ENCODE measurements around the gene C3orf49.

DNA sequence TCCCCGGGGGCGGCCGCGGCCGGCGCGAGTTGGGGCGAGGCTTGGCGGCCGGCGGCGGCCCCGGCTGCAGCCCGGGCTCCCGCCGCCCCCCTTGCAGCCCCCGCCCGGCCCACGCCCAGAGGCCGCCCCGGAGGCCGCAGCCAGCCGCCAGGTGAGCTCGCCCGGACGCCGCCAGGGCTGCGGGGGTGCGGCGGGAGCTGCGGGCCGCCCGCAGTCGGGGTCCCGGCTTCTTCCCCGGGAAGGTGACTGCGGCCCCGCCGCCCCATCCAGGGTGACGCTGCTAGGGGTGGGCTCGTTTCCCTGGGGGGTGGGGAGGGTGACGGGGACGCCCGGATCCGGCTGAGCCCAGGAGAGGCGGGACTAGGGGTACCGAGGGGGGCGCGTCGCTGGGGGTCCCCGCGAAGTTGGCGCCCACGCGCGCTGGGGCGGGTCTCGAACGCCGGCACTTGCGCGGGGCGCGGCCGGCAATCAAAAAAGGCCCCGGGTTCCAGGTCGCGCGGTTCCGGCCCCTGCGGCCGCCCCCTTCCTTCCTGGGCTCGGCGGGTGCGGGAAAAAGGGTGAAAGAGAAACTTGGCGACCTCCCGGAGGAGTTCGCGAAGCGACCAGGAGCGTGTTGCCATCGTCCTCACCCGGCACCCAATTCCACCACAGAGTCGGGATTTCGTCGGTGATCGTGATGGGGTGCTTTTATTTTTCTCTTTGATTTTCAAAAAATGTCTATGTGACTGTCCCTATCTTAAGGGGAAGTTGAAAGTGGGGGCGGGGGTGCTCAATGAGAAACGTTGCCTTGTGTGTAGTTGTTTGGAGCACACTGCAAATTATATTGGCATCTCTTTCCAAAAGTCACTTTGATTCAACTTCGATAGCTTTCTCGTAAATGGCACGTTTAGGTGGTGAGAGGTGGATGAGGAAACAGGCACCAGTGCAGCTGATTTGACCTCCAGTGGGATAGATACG is 45.2 kb downstream of the C3orf49 start:
- TF ChIP-seq, protein P1, sequence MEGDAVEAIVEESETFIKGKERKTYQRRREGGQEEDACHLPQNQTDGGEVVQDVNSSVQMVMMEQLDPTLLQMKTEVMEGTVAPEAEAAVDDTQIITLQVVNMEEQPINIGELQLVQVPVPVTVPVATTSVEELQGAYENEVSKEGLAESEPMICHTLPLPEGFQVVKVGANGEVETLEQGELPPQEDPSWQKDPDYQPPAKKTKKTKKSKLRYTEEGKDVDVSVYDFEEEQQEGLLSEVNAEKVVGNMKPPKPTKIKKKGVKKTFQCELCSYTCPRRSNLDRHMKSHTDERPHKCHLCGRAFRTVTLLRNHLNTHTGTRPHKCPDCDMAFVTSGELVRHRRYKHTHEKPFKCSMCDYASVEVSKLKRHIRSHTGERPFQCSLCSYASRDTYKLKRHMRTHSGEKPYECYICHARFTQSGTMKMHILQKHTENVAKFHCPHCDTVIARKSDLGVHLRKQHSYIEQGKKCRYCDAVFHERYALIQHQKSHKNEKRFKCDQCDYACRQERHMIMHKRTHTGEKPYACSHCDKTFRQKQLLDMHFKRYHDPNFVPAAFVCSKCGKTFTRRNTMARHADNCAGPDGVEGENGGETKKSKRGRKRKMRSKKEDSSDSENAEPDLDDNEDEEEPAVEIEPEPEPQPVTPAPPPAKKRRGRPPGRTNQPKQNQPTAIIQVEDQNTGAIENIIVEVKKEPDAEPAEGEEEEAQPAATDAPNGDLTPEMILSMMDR (IDR thresholded peaks at IDR 0.05 in 4 of 5, conservative IDR thresholded peaks at IDR 0.05 in 1 of 5) = no peak
- no peak for TF ChIP-seq POLR2A (IDR thresholded peaks at IDR 0.05)

Data from gastrocnemius medialis (tissue), 4 donors.